Neural crest cell (in vitro differentiated cells): ENCODE measurements around the gene GFPT2. TPM values are rescaled to one million over a fixed set of nuclear protein-coding genes. Genes with fewer than 3 reads are reported as not detected.
"Not testable (repeated sequence)": the region's sequence is repeated elsewhere in the genome, so short reads cannot be mapped to it uniquely, and the experiment has no call there.

ENCODE experiments used
- DNase-seq: peaks from one replicate; pipeline ENCODE4 v3.0.0; 2021; ENCODE audit warnings: low read depth, mixed read lengths, low spot score
- H3K27ac Mint-ChIP-seq: one replicate; pipeline ENCODE4 v1.8.0; 2021; ENCODE audit warnings: mild to moderate bottlenecking, mixed read lengths; ENCODE audit not compliant: unreplicated experiment
- H3K27me3 Mint-ChIP-seq: 2 replicates; pipeline ENCODE4 v1.8.0; 2021; ENCODE audit warnings: low read depth, mild to moderate bottlenecking, mixed read lengths
- H3K36me3 Mint-ChIP-seq: 2 replicates; pipeline ENCODE4 v1.8.0; 2021; ENCODE audit warnings: low read depth, mild to moderate bottlenecking, mixed read lengths
- H3K4me1 Mint-ChIP-seq: 2 replicates; pipeline ENCODE4 v1.8.0; 2021; ENCODE audit warnings: mixed read lengths
- H3K4me3 Mint-ChIP-seq: one replicate; pipeline ENCODE4 v1.8.0; 2021; ENCODE audit warnings: mild to moderate bottlenecking, mixed read lengths
- H3K9me3 Mint-ChIP-seq: 2 replicates; pipeline ENCODE4 v1.8.0; 2021; ENCODE audit warnings: mixed read lengths
- CTCF ChIP-seq: fragments of 200-600 bp; sonication (generic); conservative IDR thresholded peaks from 2 replicates; pipeline ENCODE4 v1.5.0; 2021; ENCODE audit warnings: antibody characterized with exemption, mild to moderate bottlenecking
- total RNA-seq: library from RNA; stranded (reverse); gene quantifications from 2 replicates; pipeline ENCODE4 v1.2.1, GENCODE V29; 2021

The GFPT2 gene
- total RNA-seq, 1 donor from 2014 or later, result 12.5 TPM

GRCh38 chr5:180302256-180302655 lies 50.9 kb downstream of the GFPT2 start:
- peaks cover 4% of the 10 kb centered on the region for H3K4me1 Mint-ChIP-seq
- no peak for DNase-seq
- H3K27me3 Mint-ChIP-seq, result no peaks in the 10 kb centered on the region
- H3K4me3 Mint-ChIP-seq, result no peak overlapping the region
- TF ChIP-seq CTCF, result no peak
- no peaks in the 10 kb centered on the region for H3K9me3 Mint-ChIP-seq
- H3K27ac Mint-ChIP-seq, result no peak overlapping the region
- H3K36me3 Mint-ChIP-seq, result no peaks in the 10 kb centered on the region

DNA sequence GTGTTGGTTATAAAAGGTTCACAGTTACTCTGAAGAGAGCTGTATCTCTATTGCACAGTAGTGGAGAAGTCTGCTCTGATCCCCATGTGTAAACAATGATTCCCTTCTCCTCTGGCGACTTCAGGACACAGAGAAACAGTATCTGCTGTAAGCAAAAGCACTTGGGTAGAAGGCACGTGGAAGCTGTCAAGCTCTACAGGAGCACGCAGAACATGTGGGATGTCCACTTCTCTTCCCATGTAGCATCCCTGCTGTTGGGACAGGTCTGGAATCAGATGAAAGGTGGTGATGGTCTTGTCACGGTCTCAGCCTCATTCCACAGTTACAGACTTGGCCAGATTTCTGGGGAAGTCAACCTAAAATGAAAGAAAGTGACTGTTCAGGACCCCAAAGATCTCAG lies 51.9 kb downstream of the GFPT2 start:
- DNase-seq, result no peak
- H3K4me1 Mint-ChIP-seq, result peaks cover 4% of the 10 kb centered on the region
- H3K4me3 Mint-ChIP-seq, result no peak overlapping the region
- no peaks in the 10 kb centered on the region for H3K9me3 Mint-ChIP-seq
- H3K36me3 Mint-ChIP-seq, result no peaks in the 10 kb centered on the region
- no peak for TF ChIP-seq CTCF
- H3K27me3 Mint-ChIP-seq, result no peaks in the 10 kb centered on the region
- H3K27ac Mint-ChIP-seq, result no peak overlapping the region

DNA sequence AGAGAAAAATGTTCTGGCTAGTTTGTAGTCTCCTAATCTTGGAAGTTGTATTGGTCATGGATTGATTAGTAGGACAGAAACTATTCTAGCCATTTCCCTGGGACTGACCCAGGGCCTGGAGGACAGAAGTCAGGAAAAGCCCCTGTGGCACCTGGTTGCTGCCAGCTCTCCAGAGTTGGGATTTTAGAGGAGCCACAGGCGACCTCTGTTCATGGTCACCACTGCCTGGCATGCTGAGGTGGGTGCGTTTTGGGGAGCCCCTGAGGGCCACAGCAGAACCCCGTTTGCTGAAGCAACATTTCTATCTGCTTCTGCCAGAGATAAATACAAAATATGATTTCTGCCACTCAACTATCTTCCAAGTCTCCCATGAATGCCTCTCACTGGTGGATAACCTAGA lies 53.6 kb downstream of the GFPT2 start:
- H3K36me3 Mint-ChIP-seq, result no peaks in the 10 kb centered on the region
- H3K4me1 Mint-ChIP-seq, result peaks cover 4% of the 10 kb centered on the region
- no peak for DNase-seq
- no peak overlapping the region for H3K27ac Mint-ChIP-seq
- TF ChIP-seq CTCF, result no peak
- H3K9me3 Mint-ChIP-seq, result no peaks in the 10 kb centered on the region
- H3K27me3 Mint-ChIP-seq, result no peaks in the 10 kb centered on the region
- no peak overlapping the region for H3K4me3 Mint-ChIP-seq

DNA sequence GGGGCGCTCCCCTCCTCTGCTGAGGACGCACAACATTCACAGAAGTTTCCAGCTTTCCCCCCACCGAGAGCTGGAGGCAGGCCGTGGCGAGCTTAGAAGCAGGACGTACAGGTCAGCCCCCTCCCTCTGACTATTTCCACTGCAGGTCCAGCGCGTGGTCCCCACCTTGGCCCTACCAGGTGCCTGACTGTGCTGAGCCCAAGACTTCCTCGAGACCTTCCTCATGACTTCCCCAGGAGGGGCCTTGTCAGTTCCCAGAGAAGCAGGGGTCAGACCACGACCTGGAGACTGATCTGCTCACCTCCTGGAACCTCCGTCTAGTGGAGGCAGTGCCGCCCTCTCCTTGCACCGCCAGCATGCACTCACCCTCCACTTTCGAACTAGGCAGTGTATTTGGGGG lies 54.1 kb downstream of the GFPT2 start:
- not testable (repeated sequence) for H3K36me3 Mint-ChIP-seq, DNase-seq, H3K27me3 Mint-ChIP-seq, H3K27ac Mint-ChIP-seq, H3K9me3 Mint-ChIP-seq, H3K4me1 Mint-ChIP-seq, H3K4me3 Mint-ChIP-seq

DNA sequence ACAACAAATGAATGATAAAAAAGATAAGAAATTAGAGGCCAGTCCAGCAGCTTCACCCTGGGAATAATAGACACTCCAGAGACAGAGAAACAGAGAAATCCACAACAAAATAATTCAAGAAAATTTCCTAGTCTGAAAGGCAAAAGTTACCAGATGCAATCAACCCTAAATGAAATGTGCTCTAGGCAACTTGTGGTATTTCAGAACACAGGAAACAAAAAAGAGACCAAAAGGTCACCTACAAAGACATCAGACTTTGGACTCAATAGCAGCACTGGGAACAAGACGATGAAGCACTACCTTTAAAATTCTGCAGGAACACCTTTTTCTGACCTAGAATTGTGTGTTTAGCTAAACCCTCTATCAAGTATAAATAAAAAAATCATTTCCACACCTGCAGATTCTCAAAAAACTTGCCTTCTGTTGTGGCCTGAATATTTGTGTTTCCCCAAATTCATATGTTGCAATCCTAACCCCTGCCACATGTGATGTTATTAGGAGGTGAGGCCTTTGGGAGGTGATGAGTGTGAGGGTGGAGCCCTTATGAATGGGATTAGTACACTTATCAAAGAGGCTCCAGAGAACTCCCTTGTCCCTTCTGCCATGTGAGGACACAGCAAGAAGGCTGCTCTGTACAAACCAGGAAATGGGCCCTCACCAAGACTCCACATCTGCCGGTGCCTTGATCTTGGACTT lies 55.4 kb downstream of the GFPT2 start:
- no peak overlapping the region for H3K27ac Mint-ChIP-seq
- peaks cover 14% of the 10 kb centered on the region for H3K4me1 Mint-ChIP-seq
- no peak for DNase-seq
- H3K9me3 Mint-ChIP-seq, result no peaks in the 10 kb centered on the region
- no peaks in the 10 kb centered on the region for H3K27me3 Mint-ChIP-seq
- H3K4me3 Mint-ChIP-seq, result peak overlapping the region; percentile 64
- TF ChIP-seq CTCF, result no peak
- peaks cover 2% of the 10 kb centered on the region for H3K36me3 Mint-ChIP-seq

GRCh38 chr5:180296771-180297170 lies 56.4 kb downstream of the GFPT2 start:
- TF ChIP-seq CTCF, result no peak
- Mint-ChIP-seq H3K4me3 (no peak overlapping the region), H3K27ac (no peak overlapping the region), H3K27me3 (no peaks in the 10 kb centered on the region), H3K4me1 (peaks cover 17% of the 10 kb centered on the region), H3K36me3 (peaks cover 2% of the 10 kb centered on the region), H3K9me3 (no peaks in the 10 kb centered on the region)
- DNase-seq, result no peak
